Measurements from ENCODE around the gene AIDA. TPM values are rescaled to one million over a fixed set of nuclear protein-coding genes. Genes with fewer than 3 reads are reported as not detected.

Gene AIDA
- total RNA-seq, 2 experiments from 2014 or later, result 9.0 to 24.1 TPM

DNA sequence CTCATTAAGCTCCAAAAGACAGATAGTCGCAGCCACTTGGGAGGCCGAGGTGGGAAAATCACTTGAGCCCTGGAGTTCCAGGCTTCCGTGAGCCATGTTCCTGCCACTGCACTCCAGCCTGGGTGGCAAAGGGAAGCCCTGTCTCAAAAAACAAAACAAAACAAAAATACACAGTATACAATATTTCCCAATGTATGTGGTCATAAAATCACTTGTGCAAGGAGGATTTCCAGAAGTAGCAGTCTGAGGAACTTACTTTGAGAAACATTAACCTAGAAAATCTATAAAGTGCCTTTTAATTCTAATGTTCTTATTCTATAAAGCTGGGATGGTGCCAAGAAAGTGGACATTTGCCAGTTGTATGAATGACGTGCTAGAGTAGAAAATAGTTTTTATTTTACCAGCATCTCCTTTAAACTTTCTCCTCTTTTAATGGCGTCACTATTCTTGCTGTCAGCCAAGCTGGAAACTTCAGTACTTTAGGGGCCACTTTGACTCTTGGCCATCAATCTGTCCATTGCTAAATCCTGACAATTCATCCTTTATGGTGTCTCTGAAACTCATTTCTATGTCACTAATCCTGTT lies 47.3 kb upstream of the AIDA start:
- BruUV-seq (replicated peaks), result no TSS peak
- ChIA-PET CTCF (ENCODE audit: unreplicated experiment) (no interaction called here), POLR2A (interaction anchor here (0.7 kb wide), 1 partner anchor 17 kb away, joined by 3 read pairs; no protein-coding TSS in a partner anchor)
- Histone ChIP-seq H3K79me2 (ENCODE audit: insufficient read depth, low read depth, low read length) (no peaks in the 10 kb centered on the region), H3K27ac (ENCODE audit: low read depth, low read length, poor library complexity, severe bottlenecking) (no peak overlapping the region), H3K4me2 (ENCODE audit: low read length) (no peak overlapping the region), H4K20me1 (ENCODE audit: insufficient read depth, low read length) (no peaks in the 10 kb centered on the region), H3K9me3 (ENCODE audit: low read length) (no peaks in the 10 kb centered on the region), H2AFZ (ENCODE audit: low read length) (no peak overlapping the region), H3K4me1 (ENCODE audit: insufficient read depth, low read length, poor library complexity, severe bottlenecking) (no peaks in the 10 kb centered on the region), H3K36me3 (ENCODE audit: insufficient read depth, low read length) (no peaks in the 10 kb centered on the region), H3K4me3 (ENCODE audit: low read depth, low read length, poor library complexity, severe bottlenecking) (no peak overlapping the region), H3K9me2 (ENCODE audit: insufficient read depth, low read length) (no peaks in the 10 kb centered on the region)
- TF ChIP-seq EZH2phosphoT487 (IDR thresholded peaks at IDR 0.05; ENCODE audit: borderline replicate concordance, low read depth, low read length), result no peak
- TF ChIP-seq, protein P1, sequence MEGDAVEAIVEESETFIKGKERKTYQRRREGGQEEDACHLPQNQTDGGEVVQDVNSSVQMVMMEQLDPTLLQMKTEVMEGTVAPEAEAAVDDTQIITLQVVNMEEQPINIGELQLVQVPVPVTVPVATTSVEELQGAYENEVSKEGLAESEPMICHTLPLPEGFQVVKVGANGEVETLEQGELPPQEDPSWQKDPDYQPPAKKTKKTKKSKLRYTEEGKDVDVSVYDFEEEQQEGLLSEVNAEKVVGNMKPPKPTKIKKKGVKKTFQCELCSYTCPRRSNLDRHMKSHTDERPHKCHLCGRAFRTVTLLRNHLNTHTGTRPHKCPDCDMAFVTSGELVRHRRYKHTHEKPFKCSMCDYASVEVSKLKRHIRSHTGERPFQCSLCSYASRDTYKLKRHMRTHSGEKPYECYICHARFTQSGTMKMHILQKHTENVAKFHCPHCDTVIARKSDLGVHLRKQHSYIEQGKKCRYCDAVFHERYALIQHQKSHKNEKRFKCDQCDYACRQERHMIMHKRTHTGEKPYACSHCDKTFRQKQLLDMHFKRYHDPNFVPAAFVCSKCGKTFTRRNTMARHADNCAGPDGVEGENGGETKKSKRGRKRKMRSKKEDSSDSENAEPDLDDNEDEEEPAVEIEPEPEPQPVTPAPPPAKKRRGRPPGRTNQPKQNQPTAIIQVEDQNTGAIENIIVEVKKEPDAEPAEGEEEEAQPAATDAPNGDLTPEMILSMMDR (conservative IDR thresholded peaks at IDR 0.05; ENCODE audit: low read length), result no peak
- intact Hi-C loops (cut with micrococcal nuclease; ENCODE audit: unreplicated experiment), result no loop called here
- no peak for DNase-seq (ENCODE audit: low spot score)

- BruUV-seq (replicated peaks), result no TSS peak
- Histone ChIP-seq H3K9me3 (ENCODE audit: low read length) (no peaks in the 10 kb centered on the region), H3K79me2 (ENCODE audit: insufficient read depth, low read depth, low read length) (no peaks in the 10 kb centered on the region), H3K9me2 (ENCODE audit: insufficient read depth, low read length) (no peaks in the 10 kb centered on the region), H3K4me1 (ENCODE audit: insufficient read depth, low read length, poor library complexity, severe bottlenecking) (no peaks in the 10 kb centered on the region), H3K27ac (ENCODE audit: low read depth, low read length, poor library complexity, severe bottlenecking) (no peak overlapping the region), H3K4me2 (ENCODE audit: low read length) (no peak overlapping the region), H3K36me3 (ENCODE audit: insufficient read depth, low read length) (no peaks in the 10 kb centered on the region), H3K4me3 (ENCODE audit: low read depth, low read length, poor library complexity, severe bottlenecking) (no peak overlapping the region), H4K20me1 (ENCODE audit: insufficient read depth, low read length) (no peaks in the 10 kb centered on the region), H2AFZ (ENCODE audit: low read length) (no peak overlapping the region)
- CTCF ChIA-PET (ENCODE audit: unreplicated experiment), result no interaction called here
- intact Hi-C loops (cut with micrococcal nuclease; ENCODE audit: unreplicated experiment), result no loop called here
- DNase-seq (ENCODE audit: low spot score), result no peak
- POLR2A ChIA-PET, result interaction anchor here (0.8 kb wide), 1 partner anchor 10 kb away, joined by 3 read pairs; no protein-coding TSS in a partner anchor
- TF ChIP-seq EZH2phosphoT487 (IDR thresholded peaks at IDR 0.05; ENCODE audit: borderline replicate concordance, low read depth, low read length), result no peak
- TF ChIP-seq, protein P1 (conservative IDR thresholded peaks at IDR 0.05; ENCODE audit: low read length), result no peak
Observed at GRCh38 chr1:222757646-222758268, 45.5 kb upstream of the AIDA start.
